Measurements from ENCODE around the gene MYOCD.

GRCh38 chr17:12644623-12645022, 21.1 kb upstream of the MYOCD start:
- TF ChIP-seq EZH2phosphoT487 (IDR thresholded peaks at IDR 0.05; ENCODE audit: insufficient read depth, low read depth): no peak
- no peak for TF ChIP-seq EZH2 (IDR thresholded peaks at IDR 0.05; ENCODE audit: insufficient read depth, poor library complexity, severe bottlenecking)
